HG03159 (cell line): ENCODE measurements around the gene AKAP6.
"Not testable (repeated sequence)": the region's sequence is repeated elsewhere in the genome, so short reads cannot be mapped to it uniquely, and the experiment has no call there.

Source experiments
- ATAC-seq: cut with Tn5 transposase; IDR thresholded peaks from one replicate; pipeline ENCODE4 v1.9.1; 2021; ENCODE audit warnings: mild to moderate bottlenecking, moderate library complexity; ENCODE audit not compliant: unreplicated experiment

Gene AKAP6

GRCh38 chr14:32571995-32572866 lies 243.1 kb downstream of the AKAP6 start:
- ATAC-seq, result peak; percentile 61

DNA sequence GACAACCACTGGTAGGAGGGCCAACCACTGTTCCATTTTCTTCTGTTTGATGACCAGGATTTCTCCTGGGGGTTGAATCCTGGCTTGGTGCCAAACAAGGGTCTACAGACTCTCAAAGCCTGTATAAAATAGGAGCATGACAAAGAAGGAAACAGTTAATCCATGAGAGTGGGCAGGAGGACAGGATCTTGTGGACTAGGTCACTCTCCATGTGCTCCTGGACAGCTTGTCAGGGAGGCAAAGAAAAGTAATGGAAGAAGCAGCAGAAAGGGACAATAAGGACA lies 243.7 kb downstream of the AKAP6 start:
- no peak for ATAC-seq

GRCh38 chr14:32574269-32574668 lies 245.2 kb downstream of the AKAP6 start:
- ATAC-seq, result no peak

- ATAC-seq, result peak; percentile 62
These were observed 247.1 kb downstream of the AKAP6 start for GRCh38 chr14:32576088-32576795.

- no peak for ATAC-seq
These were observed 247.9 kb downstream of the AKAP6 start for GRCh38 chr14:32576977-32577376.

GRCh38 chr14:32578181-32578580 lies 249.1 kb downstream of the AKAP6 start:
- ATAC-seq, result peak; percentile 85

- ATAC-seq, result not testable (repeated sequence)
These were observed 254.3 kb downstream of the AKAP6 start for GRCh38 chr14:32583427-32583826.

- no peak for ATAC-seq
These were observed 255.0 kb downstream of the AKAP6 start for GRCh38 chr14:32584079-32584478.

GRCh38 chr14:32587461-32587860 lies 258.4 kb downstream of the AKAP6 start:
- ATAC-seq, result no peak

GRCh38 chr14:32588448-32589320 lies 259.6 kb downstream of the AKAP6 start:
- no peak for ATAC-seq

DNA sequence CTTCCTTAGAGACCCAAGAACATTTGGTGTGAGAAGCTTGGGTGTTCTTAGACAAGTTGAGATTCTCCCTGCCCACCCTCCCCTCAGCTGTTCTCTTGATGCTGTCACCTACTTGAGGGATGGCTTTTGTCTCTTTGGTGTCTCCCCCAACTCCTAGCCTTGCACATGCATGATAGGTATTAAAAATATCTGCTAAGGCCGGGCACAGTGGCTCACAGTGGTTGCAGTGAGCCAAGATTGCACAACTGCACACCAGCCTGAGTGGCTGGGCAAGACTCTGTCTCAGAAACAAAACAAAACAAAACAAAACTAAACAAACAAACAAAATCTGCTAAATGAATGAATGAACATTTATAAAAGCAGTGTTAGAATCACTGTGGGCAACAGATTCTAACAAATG lies 261.1 kb downstream of the AKAP6 start:
- no peak for ATAC-seq

DNA sequence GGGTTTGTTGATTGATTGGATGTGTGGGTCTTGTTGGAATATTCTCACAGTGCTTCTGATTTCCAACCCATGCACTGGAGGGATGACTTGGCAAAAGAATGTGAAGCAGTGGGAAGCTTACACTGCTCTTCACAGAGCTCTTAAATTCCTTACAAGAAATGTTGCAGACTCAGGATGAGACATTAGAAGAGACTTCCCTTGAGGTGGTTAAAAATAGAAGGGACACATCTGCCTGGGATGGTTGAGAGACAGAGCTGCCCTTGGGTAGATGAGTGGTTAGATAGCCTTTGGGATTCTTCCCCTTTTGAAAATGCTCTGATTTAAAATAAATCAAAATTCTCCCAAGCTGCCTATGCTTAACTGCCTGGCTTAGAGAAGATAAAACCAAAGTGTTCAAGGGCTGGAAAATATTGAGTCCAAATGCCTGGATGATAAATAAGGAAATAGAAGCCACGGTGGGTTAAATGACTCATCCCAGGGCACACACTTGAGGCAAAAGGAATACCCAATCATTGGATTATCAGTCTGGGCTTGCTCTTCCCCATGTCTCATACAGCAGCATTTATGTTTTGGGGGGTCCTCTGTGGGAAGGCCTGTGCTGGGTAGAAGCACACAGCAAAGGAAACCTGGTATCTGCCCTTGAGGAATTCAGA lies 264.3 kb downstream of the AKAP6 start:
- ATAC-seq, result no peak

DNA sequence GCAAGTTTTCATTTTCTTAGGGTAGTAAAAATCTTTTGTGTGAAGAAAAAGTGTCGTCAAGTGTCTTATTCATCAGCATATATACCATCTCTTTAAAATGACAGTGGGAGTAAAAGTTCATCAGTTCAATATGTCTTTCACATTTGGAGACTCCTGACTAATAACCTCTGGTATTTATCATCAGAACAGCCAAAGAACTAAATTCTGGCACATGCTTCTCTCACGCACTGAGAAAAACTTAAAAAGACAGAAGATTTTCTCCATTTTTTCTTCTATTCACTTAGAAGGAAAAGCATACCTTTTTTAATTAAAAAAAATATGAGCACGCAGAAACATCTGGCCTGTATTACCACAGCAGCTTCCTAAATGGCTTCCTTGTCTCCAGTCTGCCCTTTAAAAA lies 265.7 kb downstream of the AKAP6 start:
- ATAC-seq, result no peak

GRCh38 chr14:32595497-32595896 lies 266.4 kb downstream of the AKAP6 start:
- ATAC-seq, result no peak

DNA sequence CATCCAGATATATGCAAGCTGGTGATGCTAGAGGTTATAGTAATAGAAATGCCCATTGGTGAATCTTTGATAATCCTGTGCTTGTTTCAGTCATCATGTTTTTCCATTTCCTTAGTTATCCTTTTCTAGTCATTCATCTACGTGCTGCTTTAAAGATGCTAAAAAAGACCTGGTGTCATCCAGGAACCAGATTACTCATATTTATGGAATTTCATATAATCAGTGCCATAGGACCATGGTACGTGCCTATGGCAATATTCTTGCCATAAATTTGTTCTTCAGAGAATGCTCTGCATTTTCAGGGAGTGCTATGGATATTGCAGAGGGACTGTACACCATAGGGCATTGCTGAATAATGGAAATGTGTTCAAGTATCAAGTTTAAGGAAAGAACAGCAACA lies 267.3 kb downstream of the AKAP6 start:
- no peak for ATAC-seq

DNA sequence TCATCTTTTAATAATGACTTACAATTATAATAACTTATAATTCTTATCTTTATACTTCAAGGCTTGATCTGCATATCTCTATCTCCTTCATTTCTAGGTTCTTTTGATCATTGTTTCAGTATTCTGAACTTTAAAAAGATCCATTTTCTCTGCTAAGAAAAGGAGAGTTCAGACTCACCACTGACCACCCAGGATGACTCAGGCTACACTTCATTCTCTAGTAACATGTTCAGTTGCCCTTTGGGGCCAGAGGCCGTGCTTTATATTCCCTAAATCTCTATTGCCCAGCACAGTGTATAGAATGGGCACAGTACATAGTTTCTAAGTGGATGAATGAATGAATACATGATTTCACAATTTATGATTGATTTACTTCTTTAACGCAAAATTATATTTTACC lies 268.7 kb downstream of the AKAP6 start:
- no peak for ATAC-seq

- no peak for ATAC-seq
These were observed 272.0 kb downstream of the AKAP6 start for GRCh38 chr14:32601069-32601468.

- no peak for ATAC-seq
These were observed 272.8 kb downstream of the AKAP6 start for GRCh38 chr14:32601906-32602305.

GRCh38 chr14:32602699-32603098 lies 273.6 kb downstream of the AKAP6 start:
- ATAC-seq, result no peak

DNA sequence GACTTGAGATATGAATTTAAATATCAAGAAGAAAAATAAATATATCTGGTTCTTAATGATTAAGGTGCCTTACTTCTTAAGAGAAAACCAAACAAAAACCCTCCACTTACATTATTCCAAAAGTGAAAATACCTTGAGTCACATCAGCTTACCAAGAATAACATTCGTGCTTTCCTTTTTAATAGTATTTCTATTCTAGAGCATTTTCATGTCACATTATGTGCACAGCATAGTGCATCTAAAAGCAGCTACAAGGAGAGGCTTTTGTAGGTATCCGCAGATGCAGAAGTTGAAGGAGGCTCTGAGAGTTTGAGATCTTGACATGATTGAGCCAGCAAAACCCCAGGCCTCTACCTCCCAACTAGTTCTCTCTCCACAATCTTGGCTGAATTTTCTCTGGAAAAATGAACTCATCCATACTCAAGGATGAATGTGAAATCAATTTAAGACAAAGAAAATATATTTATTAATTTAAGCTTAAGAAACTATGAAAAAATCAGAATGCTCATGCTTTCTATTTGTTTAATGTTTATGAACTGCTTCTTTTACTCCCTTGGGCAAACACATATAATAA lies 275.0 kb downstream of the AKAP6 start:
- ATAC-seq, result no peak

- no peak for ATAC-seq
These were observed 277.2 kb downstream of the AKAP6 start for GRCh38 chr14:32606301-32606700.
